ENCODE results near the gene SYNGR2. TPM values are rescaled to one million over a fixed set of nuclear protein-coding genes. Genes with fewer than 3 reads are reported as not detected.
A peak's percentile ranks its signal among the peaks of the same experiment; 100 is the strongest.

SYNGR2 gene
- total RNA-seq, 1 donor from 2014 or later = 19.3 TPM

GRCh38 chr17:78174870-78175642, 6.7 kb downstream of the SYNGR2 start:
- Mint-ChIP-seq H3K27ac (ENCODE audit: unreplicated experiment) (no peak overlapping the region), H3K4me1 (peaks cover 13% of the 10 kb centered on the region), H3K4me3 (no peak overlapping the region), H3K9me3 (no peaks in the 10 kb centered on the region), H3K27me3 (ENCODE audit: low read depth) (no peaks in the 10 kb centered on the region), H3K36me3 (ENCODE audit: low read depth) (peaks cover 10% of the 10 kb centered on the region)
- peak; percentile 12 for TF ChIP-seq CTCF (conservative IDR thresholded peaks at IDR 0.05)
- DNase-seq (ENCODE audit: low read depth, low spot score) = no peak

GRCh38 chr17:78175643-78175981, 7.2 kb downstream of the SYNGR2 start:
- H3K27me3 Mint-ChIP-seq (ENCODE audit: low read depth) = no peaks in the 10 kb centered on the region
- peaks cover 10% of the 10 kb centered on the region for H3K36me3 Mint-ChIP-seq (ENCODE audit: low read depth)
- H3K27ac Mint-ChIP-seq (ENCODE audit: unreplicated experiment) = no peak overlapping the region
- peaks cover 13% of the 10 kb centered on the region for H3K4me1 Mint-ChIP-seq
- H3K9me3 Mint-ChIP-seq = no peaks in the 10 kb centered on the region
- no peak for TF ChIP-seq CTCF (conservative IDR thresholded peaks at IDR 0.05)
- H3K4me3 Mint-ChIP-seq = peak overlapping the region; percentile 34
- DNase-seq (ENCODE audit: low read depth, low spot score) = no peak

- H3K27me3 Mint-ChIP-seq (ENCODE audit: low read depth) = no peaks in the 10 kb centered on the region
- H3K9me3 Mint-ChIP-seq = no peaks in the 10 kb centered on the region
- DNase-seq (ENCODE audit: low read depth, low spot score) = peak; percentile 71
- no peak overlapping the region for H3K27ac Mint-ChIP-seq (ENCODE audit: unreplicated experiment)
- H3K4me3 Mint-ChIP-seq = no peak overlapping the region
- H3K4me1 Mint-ChIP-seq = peaks cover 13% of the 10 kb centered on the region
- peaks cover 10% of the 10 kb centered on the region for H3K36me3 Mint-ChIP-seq (ENCODE audit: low read depth)
- peak; percentile 95 for TF ChIP-seq CTCF (conservative IDR thresholded peaks at IDR 0.05)
Observed at GRCh38 chr17:78176548-78177025, 8.2 kb downstream of the SYNGR2 start.

GRCh38 chr17:78179372-78179771, 11.0 kb downstream of the SYNGR2 start:
- no peaks in the 10 kb centered on the region for H3K27me3 Mint-ChIP-seq (ENCODE audit: low read depth)
- no peak overlapping the region for H3K27ac Mint-ChIP-seq (ENCODE audit: unreplicated experiment)
- DNase-seq (ENCODE audit: low read depth, low spot score) = no peak
- H3K4me3 Mint-ChIP-seq = no peak overlapping the region
- H3K36me3 Mint-ChIP-seq (ENCODE audit: low read depth) = peaks cover 15% of the 10 kb centered on the region
- TF ChIP-seq CTCF (conservative IDR thresholded peaks at IDR 0.05) = no peak
- peaks cover 16% of the 10 kb centered on the region for H3K4me1 Mint-ChIP-seq
- H3K9me3 Mint-ChIP-seq = no peaks in the 10 kb centered on the region

- Mint-ChIP-seq H3K27me3 (ENCODE audit: low read depth) (no peaks in the 10 kb centered on the region), H3K36me3 (ENCODE audit: low read depth) (peaks cover 20% of the 10 kb centered on the region), H3K4me1 (peaks cover 24% of the 10 kb centered on the region)
Observed at GRCh38 chr17:78180083-78180482, 11.7 kb downstream of the SYNGR2 start.

More at GRCh38 chr17:78180083-78180482, 11.7 kb downstream of the SYNGR2 start:
- H3K4me3 Mint-ChIP-seq = peak overlapping the region; percentile 3
- DNase-seq (ENCODE audit: low read depth, low spot score) = no peak
- TF ChIP-seq CTCF (conservative IDR thresholded peaks at IDR 0.05) = no peak
- H3K27ac Mint-ChIP-seq (ENCODE audit: unreplicated experiment) = no peak overlapping the region
- H3K9me3 Mint-ChIP-seq = no peaks in the 10 kb centered on the region

Data from neural crest cell (in vitro differentiated cells).